GM12892 (cell line): ENCODE measurements around the gene DGKQ.

ENCODE experiments used
- POLR2A ChIP-seq: IDR thresholded peaks from 2 replicates; pipeline ENCODE4 v1.6.1; 2011; ENCODE audit warnings: low read depth, low read length, control low read depth
- POLR2AphosphoS5 ChIP-seq: IDR thresholded peaks from 2 replicates; pipeline ENCODE4 v1.6.1; 2011; ENCODE audit warnings: low read depth, low read length, control low read depth
- TAF1 ChIP-seq: IDR thresholded peaks from 2 replicates; pipeline ENCODE4 v1.6.1; 2011; ENCODE audit warnings: low read depth, mild to moderate bottlenecking, control low read depth, low read length, borderline replicate concordance

DNA sequence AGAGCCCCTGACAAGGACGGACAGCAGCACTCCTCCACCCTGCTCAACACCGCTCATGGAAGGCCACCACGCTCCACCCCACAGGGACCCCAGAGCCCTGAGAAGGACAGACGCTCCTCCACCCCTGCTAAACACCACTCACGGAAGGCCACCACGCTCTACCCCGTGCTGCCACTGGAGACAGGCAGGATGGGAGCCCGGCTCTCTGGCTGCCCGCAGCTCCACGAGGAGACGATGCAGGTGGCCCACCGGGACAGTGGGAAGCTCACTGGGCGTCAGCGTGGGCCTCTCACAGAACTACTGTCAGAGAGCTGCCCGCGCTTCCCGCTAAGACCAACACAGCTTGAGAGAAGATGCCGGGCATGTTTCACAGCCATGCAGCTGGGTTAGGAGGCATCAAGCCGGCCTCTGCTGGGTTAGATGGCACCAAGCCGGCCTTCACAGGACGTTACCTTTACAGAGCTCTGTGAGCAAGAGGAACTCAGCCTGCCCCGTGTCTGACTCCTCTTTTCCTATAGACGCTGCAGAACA lies 62.1 kb downstream of the DGKQ start:
- TF ChIP-seq POLR2A, result no peak
- TF ChIP-seq TAF1, result no peak
- TF ChIP-seq POLR2AphosphoS5, result no peak
